HG03060 (cell line): ENCODE data around the gene PRR13.

ENCODE experiments used
- ATAC-seq: cut with Tn5 transposase; IDR thresholded peaks from one replicate; pipeline ENCODE4 v1.9.1; 2021; ENCODE audit warnings: low read depth, moderate number of reproducible peaks; ENCODE audit not compliant: unreplicated experiment

PRR13 gene

GRCh38 chr12:53489242-53489864, 47.8 kb downstream of the PRR13 start:
- ATAC-seq, result no peak

GRCh38 chr12:53492188-53492587, 50.7 kb downstream of the PRR13 start:
- no peak for ATAC-seq

- no peak for ATAC-seq
Observed at GRCh38 chr12:53492830-53493609, 51.5 kb downstream of the PRR13 start.

GRCh38 chr12:53493610-53494391, 52.3 kb downstream of the PRR13 start:
- no peak for ATAC-seq
